Activated CD4-positive, alpha-beta T cell treated with anti-CD3 and anti-CD28 coated beads for 36 hours (primary cell): ENCODE data around the gene CDH4. TPM values are rescaled to one million over a fixed set of nuclear protein-coding genes. Genes with fewer than 3 reads are reported as not detected.

Experiments used
- ATAC-seq: fragments of 200-7000 bp; cut with Tn5 transposase; one replicate; pipeline ENCODE4 v1.10.0; 2021; ENCODE audit warnings: mild to moderate bottlenecking, moderate library complexity
- CTCF ChIA-PET: fragments of 350-600 bp; sonication (Branson Sonifier 250); formaldehyde crosslinking; loops from one replicate; lab custom pipeline; 2021; ENCODE audit warnings: antibody characterized with exemption; lab: Charles Lee
- POLR2A ChIA-PET: fragments of 350-600 bp; sonication (Branson Sonifier 250); formaldehyde crosslinking; loops from one replicate; lab custom pipeline; 2021; ENCODE audit warnings: antibody characterized with exemption, inconsistent platforms; lab: Charles Lee
- DNase-seq: peaks from one replicate; pipeline ENCODE4 v3.0.0-alpha.2; 2020
- H3K27ac Mint-ChIP-seq: one replicate; pipeline ENCODE4 v1.8.0; 2021; ENCODE audit warnings: mixed read lengths
- H3K27me3 Mint-ChIP-seq: one replicate; pipeline ENCODE4 v1.8.0; 2021; ENCODE audit warnings: mixed read lengths
- H3K36me3 Mint-ChIP-seq: one replicate; pipeline ENCODE4 v1.8.0; 2021; ENCODE audit warnings: low read depth, mixed read lengths
- H3K4me1 Mint-ChIP-seq: one replicate; pipeline ENCODE4 v1.8.0; 2021; ENCODE audit warnings: mixed read lengths
- H3K4me3 Mint-ChIP-seq: one replicate; pipeline ENCODE4 v1.8.0; 2021; ENCODE audit warnings: mild to moderate bottlenecking, moderate library complexity, mixed read lengths
- H3K9me3 Mint-ChIP-seq: one replicate; pipeline ENCODE4 v1.8.0; 2021; ENCODE audit warnings: low read depth, mixed read lengths
- intact Hi-C, 2 experiments: fragments of 100-400 bp; cut with DNase I in 1 of 2; cut with micrococcal nuclease in 1 of 2; formaldehyde crosslinking; loops; one replicate each; pipeline versions ENCODE4 v1.14.2 to v1.15.1; 2022 to 2024; cut with DNase I, micrococcal nuclease
- total RNA-seq, 2 experiments: library from RNA; stranded (reverse); gene quantifications; one replicate each; pipeline ENCODE4 v1.2.3, GENCODE V29; 2021

CDH4 gene
- total RNA-seq, 2 experiments from 2014 or later = not detected

GRCh38 chr20:61797200-61797599, 545.1 kb downstream of the CDH4 start:
- Mint-ChIP-seq H3K36me3 (no peaks in the 10 kb centered on the region), H3K4me3 (no peak overlapping the region), H3K9me3 (peaks cover 2% of the 10 kb centered on the region), H3K4me1 (no peaks in the 10 kb centered on the region), H3K27me3 (peaks cover 2% of the 10 kb centered on the region), H3K27ac (no peak overlapping the region)
- intact Hi-C loops = no loop called here
- ChIA-PET CTCF (interaction anchor here (0.7 to 0.8 kb wide), 3 partner anchors 21 to 521 kb away, joined by 3 read pairs; no protein-coding TSS in a partner anchor), POLR2A (no interaction called here)
- ATAC-seq (no peak), DNase-seq (no peak)

- no peak overlapping the region for H3K4me3 Mint-ChIP-seq
- H3K4me1 Mint-ChIP-seq = no peaks in the 10 kb centered on the region
- DNase-seq = no peak
These were observed 545.9 kb downstream of the CDH4 start for GRCh38 chr20:61797971-61798411.

GRCh38 chr20:61798632-61799031, 546.6 kb downstream of the CDH4 start:
- Mint-ChIP-seq H3K9me3 (peaks cover 2% of the 10 kb centered on the region), H3K27ac (no peak overlapping the region), H3K4me1 (no peaks in the 10 kb centered on the region), H3K36me3 (no peaks in the 10 kb centered on the region), H3K4me3 (no peak overlapping the region), H3K27me3 (peaks cover 2% of the 10 kb centered on the region)
- CTCF ChIA-PET = no interaction called here
- DNase-seq = no peak
- POLR2A ChIA-PET = no interaction called here
- no peak for ATAC-seq
- intact Hi-C loops = no loop called here

More at GRCh38 chr20:61797971-61798411, 545.9 kb downstream of the CDH4 start:
- peaks cover 2% of the 10 kb centered on the region for H3K9me3 Mint-ChIP-seq
- ChIA-PET POLR2A (no interaction called here), CTCF (interaction anchor here (0.7 to 0.8 kb wide), 2 partner anchors 21 to 521 kb away, joined by 3 read pairs; no protein-coding TSS in a partner anchor)
- no peak for ATAC-seq
- no peaks in the 10 kb centered on the region for H3K36me3 Mint-ChIP-seq
- H3K27ac Mint-ChIP-seq = no peak overlapping the region
- intact Hi-C loops = no loop called here
- H3K27me3 Mint-ChIP-seq = peaks cover 2% of the 10 kb centered on the region

- Mint-ChIP-seq H3K4me3 (no peak overlapping the region), H3K9me3 (peaks cover 2% of the 10 kb centered on the region), H3K4me1 (no peaks in the 10 kb centered on the region), H3K27me3 (peaks cover 3% of the 10 kb centered on the region), H3K36me3 (no peaks in the 10 kb centered on the region), H3K27ac (no peak overlapping the region)
- DNase-seq (no peak), ATAC-seq (no peak)
- ChIA-PET CTCF (no interaction called here), POLR2A (no interaction called here)
- intact Hi-C loops = no loop called here
These were observed 547.4 kb downstream of the CDH4 start for GRCh38 chr20:61799394-61799923.

GRCh38 chr20:61799928-61800327, 547.9 kb downstream of the CDH4 start:
- no peak for ATAC-seq
- no peak overlapping the region for H3K27ac Mint-ChIP-seq
- H3K27me3 Mint-ChIP-seq = peaks cover 3% of the 10 kb centered on the region
- H3K4me3 Mint-ChIP-seq = no peak overlapping the region
- ChIA-PET CTCF (no interaction called here), POLR2A (no interaction called here)
- H3K36me3 Mint-ChIP-seq = no peaks in the 10 kb centered on the region
- intact Hi-C loops = no loop called here
- no peak for DNase-seq
- no peaks in the 10 kb centered on the region for H3K9me3 Mint-ChIP-seq
- no peaks in the 10 kb centered on the region for H3K4me1 Mint-ChIP-seq

GRCh38 chr20:61800359-61801064, 548.5 kb downstream of the CDH4 start:
- CTCF ChIA-PET = no interaction called here

GRCh38 chr20:61801065-61801360, 549.0 kb downstream of the CDH4 start:
- ATAC-seq = no peak
- Mint-ChIP-seq H3K9me3 (no peaks in the 10 kb centered on the region), H3K27ac (no peak overlapping the region), H3K27me3 (peaks cover 3% of the 10 kb centered on the region), H3K4me1 (no peaks in the 10 kb centered on the region), H3K4me3 (no peak overlapping the region), H3K36me3 (no peaks in the 10 kb centered on the region)
- ChIA-PET POLR2A (no interaction called here), CTCF (no interaction called here)
- DNase-seq = no peak
- intact Hi-C loops = no loop called here

More at GRCh38 chr20:61800359-61801064, 548.5 kb downstream of the CDH4 start:
- Mint-ChIP-seq H3K9me3 (no peaks in the 10 kb centered on the region), H3K4me1 (no peaks in the 10 kb centered on the region), H3K27ac (no peak overlapping the region), H3K4me3 (no peak overlapping the region), H3K36me3 (no peaks in the 10 kb centered on the region), H3K27me3 (peaks cover 3% of the 10 kb centered on the region)
- DNase-seq (no peak), ATAC-seq (no peak)
- POLR2A ChIA-PET = no interaction called here
- intact Hi-C loops = no loop called here

GRCh38 chr20:61801428-61801827, 549.4 kb downstream of the CDH4 start:
- Mint-ChIP-seq H3K36me3 (no peaks in the 10 kb centered on the region), H3K4me3 (no peak overlapping the region), H3K27ac (no peak overlapping the region), H3K4me1 (no peaks in the 10 kb centered on the region), H3K27me3 (peaks cover 3% of the 10 kb centered on the region), H3K9me3 (no peaks in the 10 kb centered on the region)
- DNase-seq (no peak), ATAC-seq (no peak)
- intact Hi-C loops = no loop called here
- CTCF ChIA-PET = no interaction called here
- POLR2A ChIA-PET = no interaction called here

- Mint-ChIP-seq H3K4me3 (no peak overlapping the region), H3K36me3 (no peaks in the 10 kb centered on the region), H3K9me3 (no peaks in the 10 kb centered on the region), H3K27me3 (peaks cover 3% of the 10 kb centered on the region), H3K27ac (no peak overlapping the region), H3K4me1 (no peaks in the 10 kb centered on the region)
- DNase-seq = no peak
- ChIA-PET CTCF (no interaction called here), POLR2A (no interaction called here)
- intact Hi-C loops = no loop called here
- no peak for ATAC-seq
These were observed 549.9 kb downstream of the CDH4 start for GRCh38 chr20:61801857-61802442.

- Mint-ChIP-seq H3K27me3 (peaks cover 3% of the 10 kb centered on the region), H3K4me1 (no peaks in the 10 kb centered on the region), H3K4me3 (no peak overlapping the region), H3K9me3 (no peaks in the 10 kb centered on the region), H3K27ac (no peak overlapping the region), H3K36me3 (no peaks in the 10 kb centered on the region)
- intact Hi-C loops = no loop called here
- ChIA-PET CTCF (no interaction called here), POLR2A (no interaction called here)
- DNase-seq = no peak
- ATAC-seq = no peak
These were observed 550.8 kb downstream of the CDH4 start for GRCh38 chr20:61802721-61803311.

- intact Hi-C loops = no loop called here
- peaks cover 3% of the 10 kb centered on the region for H3K27me3 Mint-ChIP-seq
- no peak overlapping the region for H3K27ac Mint-ChIP-seq
- H3K9me3 Mint-ChIP-seq = no peaks in the 10 kb centered on the region
- ATAC-seq (no peak), DNase-seq (no peak)
- ChIA-PET CTCF (no interaction called here), POLR2A (no interaction called here)
- H3K36me3 Mint-ChIP-seq = no peaks in the 10 kb centered on the region
- no peaks in the 10 kb centered on the region for H3K4me1 Mint-ChIP-seq
- no peak overlapping the region for H3K4me3 Mint-ChIP-seq
These were observed 551.4 kb downstream of the CDH4 start for GRCh38 chr20:61803416-61803914.
